Measurements from ENCODE around the gene TFAP2A.

- no peak for TF ChIP-seq POLR2A (IDR thresholded peaks at IDR 0.05)
- no peak for TF ChIP-seq CTCF (IDR thresholded peaks at IDR 0.05)
Measured at GRCh38 chr6:10407674-10408054, 7.2 kb downstream of the TFAP2A start.

Measured in thyroid gland (tissue), 4 donors.